Ecto neural progenitor cell (in vitro differentiated cells): ENCODE results near the gene RNF224.

ENCODE experiments used
- DNase-seq: peaks from one replicate; pipeline ENCODE4 v3.0.0-alpha.2; 2018; ENCODE audit warnings: low spot score

RNF224 gene

DNA sequence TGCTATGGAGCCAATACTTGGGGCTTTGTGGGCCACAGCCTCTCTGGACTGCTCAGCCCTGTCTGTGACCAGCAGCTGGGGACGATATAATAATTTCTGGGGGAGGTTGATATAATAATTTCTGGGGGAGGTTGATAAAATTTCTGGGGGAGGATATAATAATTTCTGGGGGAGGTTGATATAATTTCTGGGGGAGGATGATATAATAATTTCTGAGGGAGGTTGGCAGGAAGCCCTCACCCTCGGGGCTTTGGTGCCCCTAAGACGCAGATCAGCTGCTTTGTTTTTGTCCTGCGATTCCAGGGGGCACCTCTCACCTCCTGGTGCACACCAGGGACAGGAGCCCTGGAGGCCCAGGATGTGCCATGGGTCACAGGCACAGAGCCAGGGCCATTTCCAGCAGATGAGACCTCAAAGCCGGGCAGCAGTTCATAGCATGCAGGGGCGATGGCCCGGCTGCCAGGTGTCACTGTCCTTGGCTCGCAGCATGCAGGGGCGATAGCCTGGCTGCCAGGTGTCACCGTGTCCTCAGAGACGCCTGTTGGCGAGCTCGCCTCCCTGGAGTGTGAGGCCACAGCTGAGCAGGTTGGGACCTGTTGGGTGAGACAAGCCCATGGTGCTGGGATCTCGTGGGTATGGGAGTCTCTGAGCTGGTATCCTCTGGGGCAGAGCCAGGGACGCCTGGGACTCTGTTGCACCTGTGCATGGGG is 46.5 kb downstream of the RNF224 start:
- DNase-seq: no peak

DNA sequence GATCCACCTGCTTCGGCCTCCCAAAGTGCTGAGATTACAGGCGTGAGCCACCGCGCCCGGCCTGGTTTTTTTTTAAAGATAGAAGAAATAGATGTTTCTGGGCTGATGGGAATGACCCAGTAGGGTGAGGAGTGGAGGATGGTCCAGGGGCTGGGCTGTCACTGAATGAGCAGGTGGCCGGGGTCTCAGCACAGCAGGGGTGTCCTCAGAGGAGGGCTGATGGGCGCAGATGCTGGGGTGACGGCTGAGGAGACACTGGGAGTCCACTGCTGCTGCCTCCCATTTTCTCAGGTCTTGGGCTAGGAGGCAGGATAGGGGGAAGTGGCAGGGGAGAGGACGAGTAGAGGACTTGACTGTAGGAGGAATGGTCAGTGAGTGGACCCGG is 47.9 kb downstream of the RNF224 start:
- DNase-seq: no peak

DNA sequence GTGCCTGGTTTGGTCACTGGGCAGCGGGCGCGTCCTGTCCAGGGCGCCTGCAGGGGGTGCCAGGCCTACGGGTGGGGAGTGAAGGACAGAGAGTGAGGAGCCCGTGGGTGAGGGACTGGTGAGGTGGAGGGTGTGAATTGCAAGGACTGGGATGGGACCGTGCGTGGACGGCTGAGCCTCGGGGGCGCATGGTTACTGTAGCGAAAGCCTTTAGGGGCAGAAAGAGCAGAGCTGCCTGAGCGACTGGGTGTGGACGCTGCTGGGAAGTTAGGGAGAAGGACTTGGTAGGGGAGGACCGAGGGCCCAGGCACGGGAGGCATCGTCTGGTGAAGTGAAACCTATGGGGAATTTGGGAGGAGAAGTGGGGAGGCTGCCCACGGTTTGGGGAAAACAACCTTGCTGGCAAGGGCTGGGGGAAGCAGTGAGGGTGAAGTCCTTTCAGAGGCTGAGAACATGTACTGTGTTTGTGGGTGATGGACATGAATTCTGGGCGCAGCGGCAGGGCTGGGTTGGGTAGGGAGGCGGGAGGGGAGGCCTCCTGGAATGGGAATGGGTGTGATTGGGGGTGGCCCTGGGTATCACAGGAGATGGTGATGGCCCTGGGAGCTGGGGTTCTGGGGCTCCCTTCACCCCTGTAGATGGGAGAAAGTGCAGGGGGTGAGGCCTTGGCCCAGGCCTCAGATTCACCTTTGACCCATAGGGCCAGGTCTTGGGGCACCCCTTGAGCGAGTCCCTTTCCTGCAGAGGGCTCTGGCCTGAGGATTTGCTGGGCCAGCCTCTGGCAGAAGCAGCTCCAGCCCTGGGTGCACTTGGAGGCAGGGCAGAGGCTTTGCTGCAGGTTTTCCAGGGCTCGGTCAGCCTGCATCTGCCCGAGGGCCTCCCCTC is 48.5 kb downstream of the RNF224 start:
- no peak for DNase-seq

DNA sequence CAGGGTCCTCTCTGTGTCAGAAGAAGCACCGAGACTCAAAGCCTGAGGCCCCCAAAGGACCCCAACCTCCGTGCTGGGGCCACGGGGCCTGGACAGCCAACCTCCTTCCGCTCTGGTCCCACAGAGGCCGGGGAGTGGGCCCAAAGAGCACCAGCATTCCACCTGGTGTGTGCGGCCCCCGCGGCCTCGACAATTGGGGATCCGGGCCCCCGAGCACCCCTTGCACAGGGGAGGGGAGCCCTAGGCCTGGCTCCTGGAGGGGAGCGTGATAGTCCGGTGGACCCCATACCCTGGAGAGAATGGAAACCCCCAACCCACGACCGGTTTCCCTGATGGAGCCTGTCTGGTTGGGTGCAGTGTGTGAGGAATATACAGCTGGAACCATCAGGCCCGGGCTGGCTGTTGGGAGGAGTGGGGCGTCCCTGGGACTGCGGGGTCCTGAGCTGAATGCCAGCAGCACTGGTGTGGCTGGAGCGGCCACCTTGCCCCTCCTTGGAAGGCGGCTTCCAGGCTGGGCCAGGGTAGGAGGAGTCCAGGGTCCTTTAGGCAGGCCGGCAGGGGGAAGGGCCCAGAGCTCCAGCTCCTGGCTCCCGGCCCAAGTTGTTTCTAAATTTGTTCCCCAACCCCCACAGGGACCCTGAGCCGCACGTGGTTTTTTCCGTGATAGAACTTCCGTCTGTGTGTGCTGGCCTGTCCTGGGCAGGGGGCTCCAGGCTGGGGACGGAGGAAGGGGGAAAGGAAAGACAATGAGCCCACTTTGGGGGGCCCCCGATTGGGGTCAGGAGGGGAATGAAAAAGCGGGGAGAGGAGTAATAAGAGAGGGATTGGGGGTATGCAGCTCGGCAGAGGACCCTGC is 49.4 kb downstream of the RNF224 start:
- DNase-seq: peak; percentile 63

DNA sequence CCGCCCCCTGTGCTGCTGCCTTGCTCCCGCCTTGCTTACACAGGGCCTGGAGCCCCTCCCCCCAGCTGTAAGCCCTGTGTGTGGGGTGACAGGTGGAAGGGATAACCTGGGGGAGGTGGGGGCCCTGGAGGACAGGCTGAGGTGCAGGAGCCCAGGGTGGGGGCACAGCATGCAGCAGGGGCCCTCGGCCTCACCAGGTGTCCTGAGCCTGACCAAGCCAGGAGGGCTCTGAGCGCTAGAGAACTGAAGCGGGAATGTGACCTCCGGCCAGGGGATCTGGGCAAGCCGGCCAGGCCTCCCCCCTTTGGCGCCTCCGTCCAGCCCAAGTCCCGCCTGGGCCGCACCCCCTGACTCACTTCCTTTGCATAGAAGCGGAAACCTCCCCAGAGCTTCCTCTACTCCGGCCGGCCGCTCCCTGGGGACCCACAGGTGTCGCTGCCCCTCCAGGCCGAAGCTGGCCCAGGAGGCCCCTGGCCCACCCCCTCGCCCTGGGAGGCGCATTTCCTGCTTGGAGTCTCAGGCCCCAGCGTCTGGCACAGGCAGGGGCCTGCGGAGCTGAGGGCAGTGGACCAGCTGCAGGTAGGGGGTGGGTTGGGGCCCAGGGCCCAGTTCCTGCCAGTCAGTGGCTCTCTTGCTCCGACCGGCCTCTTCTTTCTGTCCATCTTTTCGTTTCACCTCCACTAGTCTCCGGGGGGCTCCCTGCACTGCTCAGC is 50.2 kb downstream of the RNF224 start, which contains the start of gene TOR4A:
TSS of gene TOR4A (plus strand) at position 398 of the 713 bp plus-strand sequence. CDS start 964 bp downstream, outside the sequence.
- DNase-seq: peak; percentile 74

DNA sequence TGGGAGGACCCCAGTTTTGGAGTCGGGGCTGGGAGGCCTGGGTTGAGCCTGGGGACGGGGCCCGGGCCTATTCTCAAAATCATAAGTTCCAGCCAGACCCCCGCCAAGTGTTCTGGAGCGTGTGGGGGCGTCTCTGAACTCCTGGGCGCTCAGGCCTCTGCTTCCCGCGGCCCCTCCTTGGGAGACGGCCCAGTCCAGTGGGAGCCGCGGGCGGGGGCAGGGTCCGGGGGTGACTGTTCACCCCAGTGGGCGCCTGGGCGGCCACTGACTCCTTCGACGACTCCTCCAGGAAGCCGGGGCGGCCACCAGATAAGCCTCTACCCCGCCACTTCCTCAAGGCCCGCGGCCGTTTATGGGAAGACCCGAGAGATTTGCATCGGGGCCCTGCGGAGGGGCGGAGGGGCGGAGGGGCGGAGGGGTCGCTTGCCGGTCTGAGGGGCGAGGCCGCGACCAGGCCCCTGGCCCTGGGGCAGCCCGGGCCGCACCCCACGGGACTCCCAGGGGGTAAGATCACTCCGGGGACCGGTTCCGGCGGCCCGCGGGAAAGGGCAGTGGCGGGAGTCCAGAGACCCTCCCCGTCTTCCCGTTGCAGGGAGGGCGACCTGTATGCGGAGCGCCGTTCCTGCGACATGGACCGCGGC is 50.9 kb downstream of the RNF224 start:
- peak; percentile 62 for DNase-seq
